ENCODE results near the gene OR2V2.
"Not testable (repeated sequence)": the region's sequence is repeated elsewhere in the genome, so short reads cannot be mapped to it uniquely, and the experiment has no call there.

OR2V2 gene

GRCh38 chr5:181114844-181115778 lies 32.3 kb upstream of the OR2V2 start:
- no peak for DNase-seq (ENCODE audit: low spot score)

GRCh38 chr5:181118369-181118768 lies 29.0 kb upstream of the OR2V2 start:
- no peak for DNase-seq (ENCODE audit: low spot score)

- DNase-seq (ENCODE audit: low spot score) = no peak
Measured at GRCh38 chr5:181119105-181119504, 28.3 kb upstream of the OR2V2 start.

GRCh38 chr5:181120306-181120705 lies 27.1 kb upstream of the OR2V2 start:
- peak; percentile 59 for DNase-seq (ENCODE audit: low spot score)

GRCh38 chr5:181120761-181121160 lies 26.6 kb upstream of the OR2V2 start:
- no peak for DNase-seq (ENCODE audit: low spot score)

- no peak for DNase-seq (ENCODE audit: low spot score)
Measured at GRCh38 chr5:181121675-181122561, 25.5 kb upstream of the OR2V2 start.

- no peak for DNase-seq (ENCODE audit: low spot score)
Measured at GRCh38 chr5:181124526-181124925, 22.9 kb upstream of the OR2V2 start.

GRCh38 chr5:181126841-181127240 lies 20.5 kb upstream of the OR2V2 start:
- DNase-seq (ENCODE audit: low spot score) = no peak

GRCh38 chr5:181127456-181127855 lies 19.9 kb upstream of the OR2V2 start:
- DNase-seq (ENCODE audit: low spot score) = no peak

GRCh38 chr5:181127907-181128626 lies 19.3 kb upstream of the OR2V2 start:
- DNase-seq (ENCODE audit: low spot score) = no peak

- no peak for DNase-seq (ENCODE audit: low spot score)
Measured at GRCh38 chr5:181129601-181130000, 17.8 kb upstream of the OR2V2 start.

GRCh38 chr5:181130081-181130480 lies 17.3 kb upstream of the OR2V2 start:
- not testable (repeated sequence) for DNase-seq (ENCODE audit: low spot score)

- no peak for DNase-seq (ENCODE audit: low spot score)
Measured at GRCh38 chr5:181130832-181131496, 16.4 kb upstream of the OR2V2 start, which contains the start of gene OR2V1. TSS of gene OR2V1 (minus strand) at chr5:181131169. CDS start at chr5:181125304, 5,865 bp downstream.

GRCh38 chr5:181131514-181131913 lies 15.9 kb upstream of the OR2V2 start:
- no peak for DNase-seq (ENCODE audit: low spot score)

GRCh38 chr5:181133083-181133482 lies 14.3 kb upstream of the OR2V2 start:
- no peak for DNase-seq (ENCODE audit: low spot score)

GRCh38 chr5:181133610-181134231 lies 13.7 kb upstream of the OR2V2 start:
- peak; percentile 83 for DNase-seq (ENCODE audit: low spot score)

- DNase-seq (ENCODE audit: low spot score) = no peak
Measured at GRCh38 chr5:181134259-181134658, 13.1 kb upstream of the OR2V2 start.

- DNase-seq (ENCODE audit: low spot score) = no peak
Measured at GRCh38 chr5:181136361-181136955, 10.9 kb upstream of the OR2V2 start.

- DNase-seq (ENCODE audit: low spot score) = no peak
Measured at GRCh38 chr5:181138258-181138657, 9.1 kb upstream of the OR2V2 start.

GRCh38 chr5:181140766-181141165 lies 6.6 kb upstream of the OR2V2 start:
- no peak for DNase-seq (ENCODE audit: low spot score)

GRCh38 chr5:181142054-181142453 lies 5.3 kb upstream of the OR2V2 start:
- no peak for DNase-seq (ENCODE audit: low spot score)
